ENCODE measurements around the gene OBP2B. TPM values are rescaled to one million over a fixed set of nuclear protein-coding genes. Genes with fewer than 3 reads are reported as not detected.
"Not testable (repeated sequence)": the region's sequence is repeated elsewhere in the genome, so short reads cannot be mapped to it uniquely, and the experiment has no call there.

OBP2B gene
- total RNA-seq, 4 donors from 2014 or later = not detected

GRCh38 chr9:133207021-133207531 is 2.0 kb downstream of the OBP2B start:
- Histone ChIP-seq H3K4me3 (no peak overlapping the region), H3K4me1 (no peaks in the 10 kb centered on the region), H3K27me3 (peaks cover 0 to 12% (median 9%) of the 10 kb centered on the region in 3 donors), H3K27ac (no peak overlapping the region), H3K36me3 (no peaks in the 10 kb centered on the region), H3K9me3 (no peaks in the 10 kb centered on the region)
- ATAC-seq = no peak
- DNase-seq = no peak
- intact Hi-C loops (cut with DNase I; ENCODE audit: low total_unique reads) = no loop called here
- in situ Hi-C loops (cut with MboI; ENCODE audit: low sequenced_read_pairs in 4 of 4) = no loop called here
- TF ChIP-seq CTCF (IDR thresholded peaks at IDR 0.05 in 4 of 5, conservative IDR thresholded peaks at IDR 0.05 in 1 of 5) (no peak), POLR2A (IDR thresholded peaks at IDR 0.05) (no peak)

GRCh38 chr9:133205996-133206931 is 2.8 kb downstream of the OBP2B start:
- H3K27ac ChIP-seq = no peak overlapping the region
- H3K9me3 ChIP-seq = no peaks in the 10 kb centered on the region
- TF ChIP-seq POLR2A (IDR thresholded peaks at IDR 0.05) = no peak
- no peak for TF ChIP-seq CTCF (IDR thresholded peaks at IDR 0.05 in 4 of 5, conservative IDR thresholded peaks at IDR 0.05 in 1 of 5)
- no peak overlapping the region for H3K4me3 ChIP-seq
- no peaks in the 10 kb centered on the region for H3K36me3 ChIP-seq
- intact Hi-C loops (cut with DNase I; ENCODE audit: low total_unique reads) = no loop called here
- in situ Hi-C loops (cut with MboI; ENCODE audit: low sequenced_read_pairs in 4 of 4) = no loop called here
- DNase-seq (no peak), ATAC-seq (no peak)
- no peaks in the 10 kb centered on the region for H3K4me1 ChIP-seq
- H3K27me3 ChIP-seq = peaks cover 0 to 7% (median 5%) of the 10 kb centered on the region in 3 donors

- ATAC-seq; H3K4me3 ChIP-seq; DNase-seq; H3K9me3 ChIP-seq; in situ Hi-C loops (cut with MboI; ENCODE audit: low sequenced_read_pairs in 4 of 4); H3K27me3 ChIP-seq; intact Hi-C loops (cut with DNase I; ENCODE audit: low total_unique reads); H3K4me1 ChIP-seq; H3K27ac ChIP-seq; H3K36me3 ChIP-seq: not testable (repeated sequence)
Measured at GRCh38 chr9:133205481-133205887, 3.6 kb downstream of the OBP2B start.

GRCh38 chr9:133204993-133205336 is 4.1 kb downstream of the OBP2B start:
- no peak for TF ChIP-seq CTCF (IDR thresholded peaks at IDR 0.05 in 4 of 5, conservative IDR thresholded peaks at IDR 0.05 in 1 of 5)
- TF ChIP-seq POLR2A (IDR thresholded peaks at IDR 0.05) = no peak
- H3K27me3 ChIP-seq = peaks cover 0 to 8% (median 2%) of the 10 kb centered on the region in 3 donors
- H3K9me3 ChIP-seq = no peaks in the 10 kb centered on the region
- intact Hi-C loops (cut with DNase I; ENCODE audit: low total_unique reads) = no loop called here
- DNase-seq (no peak), ATAC-seq (no peak)
- H3K36me3 ChIP-seq = no peaks in the 10 kb centered on the region
- in situ Hi-C loops (cut with MboI; ENCODE audit: low sequenced_read_pairs in 4 of 4) = no loop called here
- H3K4me1 ChIP-seq = no peaks in the 10 kb centered on the region
- H3K27ac ChIP-seq = no peak overlapping the region
- H3K4me3 ChIP-seq = no peak overlapping the region

- Histone ChIP-seq H3K9me3 (no peaks in the 10 kb centered on the region), H3K4me3 (no peak overlapping the region), H3K36me3 (no peaks in the 10 kb centered on the region), H3K27me3 (peaks cover 0 to 11% (median 2%) of the 10 kb centered on the region in 3 donors), H3K27ac (no peak overlapping the region), H3K4me1 (no peaks in the 10 kb centered on the region)
- intact Hi-C loops (cut with DNase I; ENCODE audit: low total_unique reads) = no loop called here
- DNase-seq (no peak), ATAC-seq (no peak)
- no peak for TF ChIP-seq POLR2A (IDR thresholded peaks at IDR 0.05)
- TF ChIP-seq CTCF (IDR thresholded peaks at IDR 0.05 in 4 of 5, conservative IDR thresholded peaks at IDR 0.05 in 1 of 5) = no peak
- in situ Hi-C loops (cut with MboI; ENCODE audit: low sequenced_read_pairs in 4 of 4) = no loop called here
Measured at GRCh38 chr9:133204335-133204992, 4.6 kb downstream of the OBP2B start.
